GM23338 (cell line): ENCODE measurements around the gene PAPPA2.

ENCODE experiments used
- CREB1 ChIP-seq: fragments of 250-450 bp; sonication (Bioruptor Pico); IDR thresholded peaks from 2 replicates; pipeline ENCODE4 v1.5.0; 2020; ENCODE audit warnings: low read depth, mild to moderate bottlenecking, moderate library complexity
- CTCF ChIP-seq, 2 experiments: fragments of 200-600 bp in 1 of 2; sonication (generic) in 1 of 2; conservative IDR thresholded peaks; 2 replicates each; pipeline versions ENCODE4 v1.5.1 to v1.6.1; 2016 to 2017; ENCODE audit warnings: antibody characterized with exemption in 2 of 2, low read depth in 2 of 2, mild to moderate bottlenecking in 2 of 2, moderate library complexity in 1 of 2
- EZH2 ChIP-seq: fragments of 200-600 bp; sonication (generic); IDR thresholded peaks from one replicate; pipeline ENCODE4 v1.8.0; 2017; ENCODE audit warnings: antibody characterized with exemption, mild to moderate bottlenecking, low read depth; ENCODE audit not compliant: unreplicated experiment
- POLR2AphosphoS5 ChIP-seq: IDR thresholded peaks from 2 replicates; pipeline ENCODE4 v1.6.1; 2016; ENCODE audit warnings: antibody characterized with exemption, low read depth
- TF ChIP-seq, protein P1 (sequence below): IDR thresholded peaks from 2 replicates; pipeline ENCODE4 v1.6.1; 2016; ENCODE audit warnings: antibody characterized with exemption

GRCh38 chr1:176560681-176561080 lies 97.7 kb downstream of the PAPPA2 start:
- TF ChIP-seq CTCF (conservative IDR thresholded peaks at IDR 0.05; ENCODE audit: low read depth in 2 of 2) (no peak), POLR2AphosphoS5 (no peak), EZH2 (no peak), CREB1 (CRISPR knock-in tag) (no peak)
- TF ChIP-seq, protein P1, sequence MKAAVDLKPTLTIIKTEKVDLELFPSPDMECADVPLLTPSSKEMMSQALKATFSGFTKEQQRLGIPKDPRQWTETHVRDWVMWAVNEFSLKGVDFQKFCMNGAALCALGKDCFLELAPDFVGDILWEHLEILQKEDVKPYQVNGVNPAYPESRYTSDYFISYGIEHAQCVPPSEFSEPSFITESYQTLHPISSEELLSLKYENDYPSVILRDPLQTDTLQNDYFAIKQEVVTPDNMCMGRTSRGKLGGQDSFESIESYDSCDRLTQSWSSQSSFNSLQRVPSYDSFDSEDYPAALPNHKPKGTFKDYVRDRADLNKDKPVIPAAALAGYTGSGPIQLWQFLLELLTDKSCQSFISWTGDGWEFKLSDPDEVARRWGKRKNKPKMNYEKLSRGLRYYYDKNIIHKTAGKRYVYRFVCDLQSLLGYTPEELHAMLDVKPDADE, result no peak
